Measurements from ENCODE around the gene MGP. TPM values are rescaled to one million over a fixed set of nuclear protein-coding genes. Genes with fewer than 3 reads are reported as not detected.

Gene MGP
- total RNA-seq: 26.2 and 154 TPM in 2 replicates

GRCh38 chr12:14885718-14886221 lies at the start of gene MGP:
TSS of gene MGP (minus strand) at chr12:14885854. CDS start at chr12:14885791, 63 bp downstream.
- peak; percentile 81 to 88 for DNase-seq (ENCODE audit: low read depth in 2 of 2)

- no peak for DNase-seq (ENCODE audit: low read depth in 2 of 2)
Measured at GRCh38 chr12:14935031-14935430, 49.4 kb upstream of the MGP start.

- no peak for DNase-seq (ENCODE audit: low read depth in 2 of 2)
Measured at GRCh38 chr12:14934511-14934910, 48.9 kb upstream of the MGP start.

- DNase-seq (ENCODE audit: low read depth in 2 of 2): no peak
Measured at GRCh38 chr12:14931791-14932560, 46.3 kb upstream of the MGP start.

GRCh38 chr12:14931359-14931758 lies 45.7 kb upstream of the MGP start:
- DNase-seq (ENCODE audit: low read depth in 2 of 2): no peak

DNA sequence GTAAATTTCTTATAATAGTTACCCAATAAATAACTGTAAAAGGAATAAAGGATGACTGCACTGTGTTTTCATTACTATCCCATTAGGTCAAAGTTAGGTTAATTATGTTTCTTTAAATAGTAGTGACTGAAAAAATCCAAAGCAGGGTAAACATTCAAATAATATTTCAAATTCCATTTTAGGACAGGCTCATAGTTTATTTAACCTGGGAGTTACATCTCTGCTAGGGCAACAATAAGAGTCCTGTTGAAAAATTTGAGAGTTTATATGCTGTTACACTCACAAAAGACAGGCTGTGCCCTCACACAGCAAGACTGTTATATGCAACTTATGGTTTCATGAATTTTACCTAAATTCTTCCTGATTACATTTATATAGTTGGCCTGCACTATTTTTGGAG lies 44.6 kb upstream of the MGP start:
- DNase-seq (ENCODE audit: low read depth in 2 of 2): peak in 1 of 2 donors; percentile 29

DNA sequence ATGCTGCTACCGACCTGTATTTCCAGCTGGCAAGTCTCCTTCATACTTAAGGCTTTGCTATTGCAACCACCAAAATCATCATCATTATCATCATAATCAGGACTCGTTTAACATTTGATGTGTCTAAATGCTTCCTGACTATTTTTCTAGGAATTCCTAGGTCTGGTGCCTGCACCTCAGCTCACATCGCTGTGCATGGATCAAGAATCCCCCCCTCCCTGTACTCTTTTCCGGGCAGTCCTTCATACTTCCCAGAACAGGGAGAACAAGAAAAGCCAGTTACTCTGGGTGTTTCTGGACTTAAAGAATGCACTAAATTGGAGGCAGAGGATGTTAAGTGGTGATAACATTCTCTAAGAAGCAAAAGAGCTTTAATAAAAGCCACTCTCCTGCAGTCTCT lies 43.3 kb upstream of the MGP start:
- no peak for DNase-seq (ENCODE audit: low read depth in 2 of 2)

- DNase-seq (ENCODE audit: low read depth in 2 of 2): no peak
Measured at GRCh38 chr12:14927267-14927666, 41.6 kb upstream of the MGP start.

GRCh38 chr12:14924541-14924940 lies 38.9 kb upstream of the MGP start:
- no peak for DNase-seq (ENCODE audit: low read depth in 2 of 2)

GRCh38 chr12:14923944-14924343 lies 38.3 kb upstream of the MGP start:
- no peak for DNase-seq (ENCODE audit: low read depth in 2 of 2)

- no peak for DNase-seq (ENCODE audit: low read depth in 2 of 2)
Measured at GRCh38 chr12:14921218-14921617, 35.6 kb upstream of the MGP start.

- DNase-seq (ENCODE audit: low read depth in 2 of 2): no peak
Measured at GRCh38 chr12:14920475-14921126, 34.9 kb upstream of the MGP start.

- DNase-seq (ENCODE audit: low read depth in 2 of 2): no peak
Measured at GRCh38 chr12:14919455-14919854, 33.8 kb upstream of the MGP start.

- DNase-seq (ENCODE audit: low read depth in 2 of 2): no peak
Measured at GRCh38 chr12:14915736-14916135, 30.1 kb upstream of the MGP start.

DNA sequence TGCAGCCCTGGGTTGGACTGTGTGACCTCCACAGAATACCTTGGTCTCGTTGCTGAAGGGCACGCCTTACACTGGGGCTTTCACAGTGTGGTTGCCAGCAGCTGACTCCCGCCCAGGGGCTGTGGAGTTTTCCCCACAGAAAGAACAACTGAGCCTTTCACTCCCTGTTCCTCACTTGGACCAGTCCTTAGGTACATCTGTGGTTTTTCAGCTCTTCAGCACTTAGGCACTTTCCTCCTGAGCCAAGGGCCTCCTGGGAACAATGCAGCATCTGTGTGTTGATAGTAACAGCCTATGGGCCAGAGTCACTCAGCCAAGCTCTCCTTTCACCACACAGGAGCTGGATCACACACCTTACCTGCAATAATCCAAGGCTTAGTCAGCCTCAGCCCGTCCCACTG lies 27.7 kb upstream of the MGP start:
- no peak for DNase-seq (ENCODE audit: low read depth in 2 of 2)

- DNase-seq (ENCODE audit: low read depth in 2 of 2): no peak
Measured at GRCh38 chr12:14911131-14911530, 25.5 kb upstream of the MGP start.

DNA sequence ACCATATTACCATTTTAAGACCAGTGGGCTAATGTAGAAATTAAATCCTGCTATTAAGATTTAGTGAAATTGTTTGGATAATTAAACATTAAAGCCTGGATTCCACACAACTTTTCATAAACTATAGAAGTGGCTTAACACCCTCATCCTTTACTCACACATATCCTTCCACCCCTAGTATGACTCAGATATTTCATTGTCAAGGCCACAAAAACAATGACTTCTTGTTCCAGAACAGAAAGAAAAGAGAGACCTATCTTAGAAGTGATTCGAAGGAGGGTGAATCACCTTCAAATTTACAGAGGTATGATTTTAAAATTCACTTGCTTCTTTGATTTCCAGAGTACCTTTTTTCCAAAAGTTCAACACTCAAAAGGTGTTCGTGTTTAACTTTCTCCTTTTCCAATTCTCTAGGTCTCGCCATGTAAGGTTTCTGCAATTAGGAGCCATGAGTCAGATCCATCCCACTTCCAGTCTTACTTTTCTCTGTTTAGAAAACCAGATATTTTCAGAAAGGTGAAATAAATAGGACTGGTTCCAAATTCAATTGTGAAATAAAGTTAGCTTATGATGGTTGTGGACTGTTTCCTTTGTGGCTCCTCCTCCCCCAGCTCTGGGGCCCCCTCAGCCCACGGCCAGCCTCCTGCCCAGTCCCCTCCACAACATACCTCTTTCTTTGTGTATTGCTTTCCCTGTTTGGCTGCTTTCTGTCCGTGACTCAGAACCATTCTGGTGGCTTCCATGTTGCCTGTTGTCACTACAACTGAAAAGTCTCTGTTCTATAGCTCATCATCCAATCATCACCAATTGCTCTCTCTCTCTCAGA lies 24.6 kb upstream of the MGP start:
- peak; percentile 59 to 90 for DNase-seq (ENCODE audit: low read depth in 2 of 2)

- no peak for DNase-seq (ENCODE audit: low read depth in 2 of 2)
Measured at GRCh38 chr12:14907953-14908352, 22.3 kb upstream of the MGP start.

- DNase-seq (ENCODE audit: low read depth in 2 of 2): no peak
Measured at GRCh38 chr12:14906114-14906513, 20.5 kb upstream of the MGP start.

GRCh38 chr12:14905269-14906004 lies 19.8 kb upstream of the MGP start:
- peak; percentile 96 to 97 for DNase-seq (ENCODE audit: low read depth in 2 of 2)

GRCh38 chr12:14904854-14905253 lies 19.2 kb upstream of the MGP start:
- DNase-seq (ENCODE audit: low read depth in 2 of 2): peak; percentile 70 to 80
